ENCODE data around the gene TRPM1.

Gene TRPM1

GRCh38 chr15:31049682-31050615 lies 51.6 kb downstream of the TRPM1 start:
- H3K27ac ChIP-seq (ENCODE audit: low read depth, low read length): no peak overlapping the region
- H3K9ac ChIP-seq (ENCODE audit: low read length): no peak overlapping the region
- no peaks in the 10 kb centered on the region for H3K27me3 ChIP-seq (ENCODE audit: control insufficient read depth, insufficient read depth, low read length)
- H3K36me3 ChIP-seq (ENCODE audit: control insufficient read depth, insufficient read depth, low read length): no peaks in the 10 kb centered on the region
- H3K4me1 ChIP-seq (ENCODE audit: control insufficient read depth, insufficient read depth, low read length): no peaks in the 10 kb centered on the region
- no peak overlapping the region for H3K4me3 ChIP-seq (ENCODE audit: low read length)

- H3K4me1 ChIP-seq (ENCODE audit: control insufficient read depth, insufficient read depth, low read length): no peaks in the 10 kb centered on the region
- H3K9ac ChIP-seq (ENCODE audit: low read length): no peak overlapping the region
- no peak overlapping the region for H3K27ac ChIP-seq (ENCODE audit: low read depth, low read length)
- no peak overlapping the region for H3K4me3 ChIP-seq (ENCODE audit: low read length)
- H3K36me3 ChIP-seq (ENCODE audit: control insufficient read depth, insufficient read depth, low read length): no peaks in the 10 kb centered on the region
- H3K27me3 ChIP-seq (ENCODE audit: control insufficient read depth, insufficient read depth, low read length): no peaks in the 10 kb centered on the region
Measured at GRCh38 chr15:31049111-31049510, 52.4 kb downstream of the TRPM1 start.

DNA sequence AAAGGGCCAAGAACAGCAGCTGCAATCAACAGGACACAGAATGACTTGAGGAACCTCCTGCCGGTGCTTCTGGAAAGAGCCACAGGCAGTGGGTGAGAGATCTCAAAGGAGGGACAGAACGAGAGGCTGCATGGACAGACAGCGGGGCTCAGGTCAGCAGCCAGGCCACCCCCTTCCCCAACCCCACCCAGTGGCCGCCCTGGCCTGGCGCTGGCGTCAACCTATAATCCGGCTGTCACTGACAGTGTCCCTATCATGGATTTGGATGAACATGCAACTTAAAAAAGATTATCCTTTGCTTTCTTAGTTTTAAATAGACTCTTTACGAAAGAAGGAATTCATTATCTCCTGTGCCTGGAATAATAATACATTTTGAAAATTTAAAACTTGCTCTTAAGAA lies 54.1 kb downstream of the TRPM1 start:
- Histone ChIP-seq H3K27ac (ENCODE audit: low read depth, low read length) (no peak overlapping the region), H3K4me3 (ENCODE audit: low read length) (no peak overlapping the region), H3K27me3 (ENCODE audit: control insufficient read depth, insufficient read depth, low read length) (no peaks in the 10 kb centered on the region), H3K36me3 (ENCODE audit: control insufficient read depth, insufficient read depth, low read length) (no peaks in the 10 kb centered on the region), H3K9ac (ENCODE audit: low read length) (no peak overlapping the region), H3K4me1 (ENCODE audit: control insufficient read depth, insufficient read depth, low read length) (no peaks in the 10 kb centered on the region)

DNA sequence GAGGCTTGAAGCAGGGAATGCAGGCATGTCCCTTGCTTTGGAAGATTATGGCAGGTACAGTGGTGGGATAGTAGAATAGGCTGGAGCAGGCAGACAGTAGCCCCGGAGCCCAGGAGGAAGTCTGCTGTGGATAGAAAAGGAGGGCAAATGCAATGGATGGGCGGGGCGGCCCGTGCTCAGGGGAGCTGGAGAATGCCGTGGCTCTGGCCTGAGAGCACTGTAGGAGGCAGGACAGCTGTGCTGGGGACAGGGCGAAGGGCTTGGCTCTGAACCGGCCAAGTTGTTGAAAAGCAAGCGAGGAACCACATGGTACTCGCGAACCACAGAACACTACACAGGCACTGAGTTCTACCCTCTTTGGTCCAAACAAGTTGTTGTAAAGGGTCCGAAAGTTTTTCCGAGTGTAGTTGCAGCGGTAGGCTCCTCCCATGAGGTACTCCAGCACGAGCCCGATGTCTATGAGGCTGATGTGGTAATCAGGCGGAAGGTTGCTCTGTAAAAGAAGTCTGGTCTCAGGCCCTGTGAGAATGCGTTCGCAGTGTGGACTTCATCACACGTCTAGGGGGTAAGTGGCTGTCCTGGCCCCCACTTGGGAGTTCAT lies 54.7 kb downstream of the TRPM1 start:
- Histone ChIP-seq H3K4me3 (ENCODE audit: low read length) (no peak overlapping the region), H3K27ac (ENCODE audit: low read depth, low read length) (no peak overlapping the region), H3K36me3 (ENCODE audit: control insufficient read depth, insufficient read depth, low read length) (no peaks in the 10 kb centered on the region), H3K27me3 (ENCODE audit: control insufficient read depth, insufficient read depth, low read length) (no peaks in the 10 kb centered on the region), H3K9ac (ENCODE audit: low read length) (no peak overlapping the region), H3K4me1 (ENCODE audit: control insufficient read depth, insufficient read depth, low read length) (no peaks in the 10 kb centered on the region)

DNA sequence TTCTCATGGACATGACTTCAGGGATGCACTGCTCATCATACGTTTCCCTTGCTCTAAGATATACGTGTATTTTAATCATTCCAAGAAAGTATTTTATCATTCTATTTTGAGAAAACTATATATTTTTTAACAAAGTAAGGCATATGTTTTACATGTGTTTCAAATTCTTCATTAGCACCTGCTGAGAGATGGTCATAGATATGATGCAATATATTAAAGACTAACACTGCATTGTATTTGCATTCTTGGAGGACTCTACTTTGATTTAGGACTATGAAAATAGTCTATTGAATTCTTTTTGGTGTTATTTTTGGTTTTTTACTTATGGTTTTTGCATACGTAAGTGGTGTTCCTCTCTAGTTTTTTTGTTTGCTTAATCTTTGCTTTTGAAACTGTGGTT lies 55.9 kb downstream of the TRPM1 start:
- Histone ChIP-seq H3K27ac (ENCODE audit: low read depth, low read length) (no peak overlapping the region), H3K4me3 (ENCODE audit: low read length) (no peak overlapping the region), H3K36me3 (ENCODE audit: control insufficient read depth, insufficient read depth, low read length) (no peaks in the 10 kb centered on the region), H3K9ac (ENCODE audit: low read length) (no peak overlapping the region), H3K4me1 (ENCODE audit: control insufficient read depth, insufficient read depth, low read length) (no peaks in the 10 kb centered on the region), H3K27me3 (ENCODE audit: control insufficient read depth, insufficient read depth, low read length) (no peaks in the 10 kb centered on the region)

GRCh38 chr15:31042751-31043150 lies 58.8 kb downstream of the TRPM1 start:
- no peaks in the 10 kb centered on the region for H3K27me3 ChIP-seq (ENCODE audit: control insufficient read depth, insufficient read depth, low read length)
- H3K27ac ChIP-seq (ENCODE audit: low read depth, low read length): no peak overlapping the region
- H3K4me1 ChIP-seq (ENCODE audit: control insufficient read depth, insufficient read depth, low read length): no peaks in the 10 kb centered on the region
- no peaks in the 10 kb centered on the region for H3K36me3 ChIP-seq (ENCODE audit: control insufficient read depth, insufficient read depth, low read length)
- H3K4me3 ChIP-seq (ENCODE audit: low read length): no peak overlapping the region
- no peak overlapping the region for H3K9ac ChIP-seq (ENCODE audit: low read length)

DNA sequence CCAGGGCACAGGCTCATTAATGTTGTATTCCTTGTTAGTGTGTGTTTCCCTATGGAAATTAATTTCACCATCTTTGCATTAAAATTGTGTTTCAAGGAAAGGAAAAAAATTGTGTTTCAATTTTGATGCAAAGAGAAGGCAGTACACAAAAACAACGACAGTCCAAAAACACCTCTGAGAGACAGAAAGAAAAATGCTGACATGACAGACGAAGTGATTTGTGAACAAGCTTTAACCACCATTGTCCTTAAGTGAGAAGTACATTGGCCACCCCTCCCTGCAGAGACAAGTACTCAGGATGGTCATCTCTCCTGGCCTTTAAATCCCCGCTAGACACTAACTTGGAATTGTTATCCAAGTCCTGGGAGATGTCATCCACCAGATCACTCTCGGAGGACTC lies 59.9 kb downstream of the TRPM1 start:
- H3K36me3 ChIP-seq (ENCODE audit: control insufficient read depth, insufficient read depth, low read length): no peaks in the 10 kb centered on the region
- H3K27ac ChIP-seq (ENCODE audit: low read depth, low read length): no peak overlapping the region
- H3K27me3 ChIP-seq (ENCODE audit: control insufficient read depth, insufficient read depth, low read length): no peaks in the 10 kb centered on the region
- H3K4me3 ChIP-seq (ENCODE audit: low read length): no peak overlapping the region
- no peaks in the 10 kb centered on the region for H3K4me1 ChIP-seq (ENCODE audit: control insufficient read depth, insufficient read depth, low read length)
- no peak overlapping the region for H3K9ac ChIP-seq (ENCODE audit: low read length)

- H3K4me3 ChIP-seq (ENCODE audit: low read length): no peak overlapping the region
- no peaks in the 10 kb centered on the region for H3K36me3 ChIP-seq (ENCODE audit: control insufficient read depth, insufficient read depth, low read length)
- H3K9ac ChIP-seq (ENCODE audit: low read length): no peak overlapping the region
- no peaks in the 10 kb centered on the region for H3K27me3 ChIP-seq (ENCODE audit: control insufficient read depth, insufficient read depth, low read length)
- H3K4me1 ChIP-seq (ENCODE audit: control insufficient read depth, insufficient read depth, low read length): no peaks in the 10 kb centered on the region
- no peak overlapping the region for H3K27ac ChIP-seq (ENCODE audit: low read depth, low read length)
Measured at GRCh38 chr15:31040611-31041010, 60.9 kb downstream of the TRPM1 start.

GRCh38 chr15:31039961-31040360 lies 61.6 kb downstream of the TRPM1 start:
- no peaks in the 10 kb centered on the region for H3K4me1 ChIP-seq (ENCODE audit: control insufficient read depth, insufficient read depth, low read length)
- no peak overlapping the region for H3K9ac ChIP-seq (ENCODE audit: low read length)
- H3K4me3 ChIP-seq (ENCODE audit: low read length): no peak overlapping the region
- H3K27ac ChIP-seq (ENCODE audit: low read depth, low read length): no peak overlapping the region
- H3K27me3 ChIP-seq (ENCODE audit: control insufficient read depth, insufficient read depth, low read length): no peaks in the 10 kb centered on the region
- H3K36me3 ChIP-seq (ENCODE audit: control insufficient read depth, insufficient read depth, low read length): no peaks in the 10 kb centered on the region

GRCh38 chr15:31037731-31038477 lies 63.6 kb downstream of the TRPM1 start:
- Histone ChIP-seq H3K9ac (ENCODE audit: low read length) (no peak overlapping the region), H3K27ac (ENCODE audit: low read depth, low read length) (no peak overlapping the region), H3K27me3 (ENCODE audit: control insufficient read depth, insufficient read depth, low read length) (no peaks in the 10 kb centered on the region), H3K4me3 (ENCODE audit: low read length) (no peak overlapping the region), H3K4me1 (ENCODE audit: control insufficient read depth, insufficient read depth, low read length) (no peaks in the 10 kb centered on the region), H3K36me3 (ENCODE audit: control insufficient read depth, insufficient read depth, low read length) (no peaks in the 10 kb centered on the region)

- Histone ChIP-seq H3K36me3 (ENCODE audit: control insufficient read depth, insufficient read depth, low read length) (no peaks in the 10 kb centered on the region), H3K27ac (ENCODE audit: low read depth, low read length) (no peak overlapping the region), H3K9ac (ENCODE audit: low read length) (no peak overlapping the region), H3K27me3 (ENCODE audit: control insufficient read depth, insufficient read depth, low read length) (no peaks in the 10 kb centered on the region), H3K4me1 (ENCODE audit: control insufficient read depth, insufficient read depth, low read length) (no peaks in the 10 kb centered on the region), H3K4me3 (ENCODE audit: low read length) (no peak overlapping the region)
Measured at GRCh38 chr15:31036783-31037182, 64.7 kb downstream of the TRPM1 start.

DNA sequence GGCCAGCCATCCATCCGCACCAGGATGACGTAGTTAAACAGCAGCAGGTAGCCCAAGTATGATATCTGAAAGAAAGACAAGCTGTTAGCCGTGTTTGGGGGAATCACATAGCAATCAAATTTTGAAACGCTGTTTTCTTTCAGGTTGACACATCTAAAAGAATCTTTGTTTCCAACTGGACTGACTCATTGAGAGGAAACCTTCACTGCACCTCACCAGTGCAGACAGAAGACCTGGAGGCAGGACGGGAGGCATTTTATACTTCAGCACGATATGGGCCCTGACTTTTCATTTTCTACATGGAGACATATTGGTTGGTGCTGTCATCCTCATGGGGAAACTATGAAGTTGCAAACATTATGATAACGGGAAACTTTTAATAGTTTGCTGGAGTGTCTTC lies 65.9 kb downstream of the TRPM1 start:
- no peaks in the 10 kb centered on the region for H3K27me3 ChIP-seq (ENCODE audit: control insufficient read depth, insufficient read depth, low read length)
- no peaks in the 10 kb centered on the region for H3K36me3 ChIP-seq (ENCODE audit: control insufficient read depth, insufficient read depth, low read length)
- H3K4me3 ChIP-seq (ENCODE audit: low read length): no peak overlapping the region
- no peaks in the 10 kb centered on the region for H3K4me1 ChIP-seq (ENCODE audit: control insufficient read depth, insufficient read depth, low read length)
- no peak overlapping the region for H3K27ac ChIP-seq (ENCODE audit: low read depth, low read length)
- H3K9ac ChIP-seq (ENCODE audit: low read length): no peak overlapping the region
